ENCODE measurements around the gene COMMD8. TPM values are rescaled to one million over a fixed set of nuclear protein-coding genes. Genes with fewer than 3 reads are reported as not detected.

COMMD8 gene
- total RNA-seq, 1 donor from 2014 or later: 24.1 TPM

Other genes with a start within 250 kb of the COMMD8 start
- 7.7 TPM for gene ATP10D, start 21.6 kb upstream of the COMMD8 start, total RNA-seq

Data from frontal cortex (tissue), 1 donor.